ENCODE measurements around the gene VSTM5.

DNA sequence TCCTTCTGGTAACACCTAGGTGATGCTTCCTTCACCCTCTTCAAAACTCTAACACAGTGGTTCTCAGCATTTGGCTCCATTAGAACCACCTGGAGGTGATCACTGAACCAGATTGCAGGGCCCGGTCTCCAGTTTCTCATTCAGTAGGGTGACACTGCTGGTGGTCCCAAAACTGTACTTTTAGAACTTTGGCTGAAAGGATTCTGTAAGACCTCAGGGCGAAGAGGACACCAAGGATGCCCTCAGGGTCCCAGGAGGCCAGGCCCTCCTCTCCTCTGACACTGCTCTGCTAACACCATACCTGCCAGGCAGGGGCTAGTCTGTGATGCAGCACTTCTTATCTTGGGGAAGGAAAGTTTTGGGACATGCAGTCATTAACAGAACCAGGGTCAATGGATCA is 9.0 kb downstream of the VSTM5 start:
- TF ChIP-seq EZH2 (IDR thresholded peaks at IDR 0.05; ENCODE audit: borderline replicate concordance, low read depth, low read length, poor library complexity, severe bottlenecking) = no peak
- TF ChIP-seq, protein P1, sequence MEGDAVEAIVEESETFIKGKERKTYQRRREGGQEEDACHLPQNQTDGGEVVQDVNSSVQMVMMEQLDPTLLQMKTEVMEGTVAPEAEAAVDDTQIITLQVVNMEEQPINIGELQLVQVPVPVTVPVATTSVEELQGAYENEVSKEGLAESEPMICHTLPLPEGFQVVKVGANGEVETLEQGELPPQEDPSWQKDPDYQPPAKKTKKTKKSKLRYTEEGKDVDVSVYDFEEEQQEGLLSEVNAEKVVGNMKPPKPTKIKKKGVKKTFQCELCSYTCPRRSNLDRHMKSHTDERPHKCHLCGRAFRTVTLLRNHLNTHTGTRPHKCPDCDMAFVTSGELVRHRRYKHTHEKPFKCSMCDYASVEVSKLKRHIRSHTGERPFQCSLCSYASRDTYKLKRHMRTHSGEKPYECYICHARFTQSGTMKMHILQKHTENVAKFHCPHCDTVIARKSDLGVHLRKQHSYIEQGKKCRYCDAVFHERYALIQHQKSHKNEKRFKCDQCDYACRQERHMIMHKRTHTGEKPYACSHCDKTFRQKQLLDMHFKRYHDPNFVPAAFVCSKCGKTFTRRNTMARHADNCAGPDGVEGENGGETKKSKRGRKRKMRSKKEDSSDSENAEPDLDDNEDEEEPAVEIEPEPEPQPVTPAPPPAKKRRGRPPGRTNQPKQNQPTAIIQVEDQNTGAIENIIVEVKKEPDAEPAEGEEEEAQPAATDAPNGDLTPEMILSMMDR (conservative IDR thresholded peaks at IDR 0.05; ENCODE audit: low read depth, low read length) = no peak
